Suprapubic skin (tissue), 3 donors: ENCODE data around the gene STX8.

Experiments
- EP300 ChIP-seq: sonication (generic); formaldehyde crosslinking; IDR thresholded peaks from one replicate; pipeline ENCODE4 v1.6.1; 2017; ENCODE audit warnings: antibody characterized with exemption
- POLR2A ChIP-seq, 2 donors: fragments of 450-650 bp; IDR thresholded peaks; one replicate each; pipeline ENCODE4 v1.6.1; 2017; ENCODE audit warnings: antibody characterized with exemption in 2 of 2, mild to moderate bottlenecking in 2 of 2, moderate library complexity in 2 of 2
- TF ChIP-seq, protein P1 (sequence below), 2 donors: fragments of 200-600 bp in 1 of 2; fragments of 450-650 bp in 1 of 2; sonication (generic) in 1 of 2; IDR thresholded peaks; one replicate each; pipeline ENCODE4 v1.5.1; 2016 to 2019; ENCODE audit warnings: antibody characterized with exemption in 2 of 2, mild to moderate bottlenecking in 1 of 2, moderate library complexity in 1 of 2

DNA sequence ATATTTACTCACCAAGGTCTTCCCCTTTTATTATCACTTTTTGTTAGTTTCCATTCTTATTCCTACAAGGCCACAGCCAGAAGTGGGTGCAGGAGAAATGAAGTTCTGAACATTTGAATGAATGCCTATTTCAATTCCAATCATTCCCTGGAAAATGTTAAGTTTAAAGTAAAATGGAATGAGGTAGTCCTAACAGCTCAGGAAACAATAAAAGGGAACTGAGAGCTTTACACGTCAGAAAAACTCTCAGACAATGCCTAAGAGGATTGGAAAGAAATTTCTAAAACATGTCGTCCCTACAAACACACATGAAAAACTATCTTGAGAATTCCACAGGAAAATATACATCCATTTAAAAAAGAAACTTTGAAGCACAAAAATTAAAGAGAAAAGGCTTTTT, 238.8 kb downstream of the STX8 start:
- TF ChIP-seq, protein P1, sequence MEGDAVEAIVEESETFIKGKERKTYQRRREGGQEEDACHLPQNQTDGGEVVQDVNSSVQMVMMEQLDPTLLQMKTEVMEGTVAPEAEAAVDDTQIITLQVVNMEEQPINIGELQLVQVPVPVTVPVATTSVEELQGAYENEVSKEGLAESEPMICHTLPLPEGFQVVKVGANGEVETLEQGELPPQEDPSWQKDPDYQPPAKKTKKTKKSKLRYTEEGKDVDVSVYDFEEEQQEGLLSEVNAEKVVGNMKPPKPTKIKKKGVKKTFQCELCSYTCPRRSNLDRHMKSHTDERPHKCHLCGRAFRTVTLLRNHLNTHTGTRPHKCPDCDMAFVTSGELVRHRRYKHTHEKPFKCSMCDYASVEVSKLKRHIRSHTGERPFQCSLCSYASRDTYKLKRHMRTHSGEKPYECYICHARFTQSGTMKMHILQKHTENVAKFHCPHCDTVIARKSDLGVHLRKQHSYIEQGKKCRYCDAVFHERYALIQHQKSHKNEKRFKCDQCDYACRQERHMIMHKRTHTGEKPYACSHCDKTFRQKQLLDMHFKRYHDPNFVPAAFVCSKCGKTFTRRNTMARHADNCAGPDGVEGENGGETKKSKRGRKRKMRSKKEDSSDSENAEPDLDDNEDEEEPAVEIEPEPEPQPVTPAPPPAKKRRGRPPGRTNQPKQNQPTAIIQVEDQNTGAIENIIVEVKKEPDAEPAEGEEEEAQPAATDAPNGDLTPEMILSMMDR (IDR thresholded peaks at IDR 0.05) = no peak
- TF ChIP-seq POLR2A (IDR thresholded peaks at IDR 0.05) = no peak
- no peak for TF ChIP-seq EP300
